ENCODE results near the gene SNX24.

SNX24 gene

DNA sequence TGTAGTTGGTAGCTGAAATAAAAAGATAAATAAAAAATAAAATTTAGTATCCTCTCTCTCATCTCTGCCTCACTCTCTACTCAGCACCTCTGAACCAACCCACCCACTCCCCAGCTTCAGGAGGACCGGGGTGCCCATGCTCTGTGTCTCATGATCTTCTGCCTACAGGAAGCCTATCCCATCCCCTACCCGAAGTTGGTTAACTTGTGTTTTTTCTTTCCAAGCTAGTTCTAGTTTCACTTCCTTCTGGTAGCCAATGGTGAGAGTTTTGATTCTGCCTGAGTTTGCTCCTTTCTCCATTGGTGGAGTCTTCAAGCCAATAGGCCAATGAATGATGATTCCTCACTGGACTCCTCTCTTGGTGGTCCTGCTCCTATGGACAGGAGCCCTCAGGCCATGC lies 32.1 kb downstream of the SNX24 start:
- ATAC-seq: no peak
- no peak for TF ChIP-seq ARNTL (CRISPR knock-in tag; IDR thresholded peaks at IDR 0.05; ENCODE audit: borderline replicate concordance, low read depth)
- TF ChIP-seq PPARA (CRISPR knock-in tag; IDR thresholded peaks at IDR 0.05; ENCODE audit: borderline replicate concordance): no peak
- no peak for TF ChIP-seq ZFP3 (CRISPR knock-in tag; IDR thresholded peaks at IDR 0.05)
- TF ChIP-seq, protein P1, sequence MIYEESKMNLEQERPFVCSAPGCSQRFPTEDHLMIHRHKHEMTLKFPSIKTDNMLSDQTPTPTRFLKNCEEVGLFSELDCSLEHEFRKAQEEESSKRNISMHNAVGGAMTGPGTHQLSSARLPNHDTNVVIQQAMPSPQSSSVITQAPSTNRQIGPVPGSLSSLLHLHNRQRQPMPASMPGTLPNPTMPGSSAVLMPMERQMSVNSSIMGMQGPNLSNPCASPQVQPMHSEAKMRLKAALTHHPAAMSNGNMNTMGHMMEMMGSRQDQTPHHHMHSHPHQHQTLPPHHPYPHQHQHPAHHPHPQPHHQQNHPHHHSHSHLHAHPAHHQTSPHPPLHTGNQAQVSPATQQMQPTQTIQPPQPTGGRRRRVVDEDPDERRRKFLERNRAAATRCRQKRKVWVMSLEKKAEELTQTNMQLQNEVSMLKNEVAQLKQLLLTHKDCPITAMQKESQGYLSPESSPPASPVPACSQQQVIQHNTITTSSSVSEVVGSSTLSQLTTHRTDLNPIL (CRISPR knock-in tag; IDR thresholded peaks at IDR 0.05; ENCODE audit: low read depth): no peak
- TF ChIP-seq RARB (CRISPR knock-in tag; IDR thresholded peaks at IDR 0.05): no peak
- no peak for TF ChIP-seq OSR1 (CRISPR knock-in tag; IDR thresholded peaks at IDR 0.05)
- no peak for TF ChIP-seq CSDC2 (CRISPR knock-in tag; IDR thresholded peaks at IDR 0.05)

GRCh38 chr5:122879076-122879475 lies 33.7 kb downstream of the SNX24 start:
- no peak for ATAC-seq
- TF ChIP-seq, protein P1 (CRISPR knock-in tag; IDR thresholded peaks at IDR 0.05; ENCODE audit: low read depth): no peak
- no peak for TF ChIP-seq BACH2 (CRISPR knock-in tag; IDR thresholded peaks at IDR 0.05; ENCODE audit: borderline replicate concordance)
- TF ChIP-seq GLIS3 (CRISPR knock-in tag; IDR thresholded peaks at IDR 0.05): no peak
- TF ChIP-seq ESRRG (CRISPR knock-in tag; IDR thresholded peaks at IDR 0.05): no peak
- no peak for TF ChIP-seq SNAI2 (CRISPR knock-in tag; IDR thresholded peaks at IDR 0.05)
- no peak for TF ChIP-seq ZNF70 (CRISPR knock-in tag; IDR thresholded peaks at IDR 0.05)
- no peak for TF ChIP-seq TCF4 (CRISPR knock-in tag; IDR thresholded peaks at IDR 0.05; ENCODE audit: borderline replicate concordance)

DNA sequence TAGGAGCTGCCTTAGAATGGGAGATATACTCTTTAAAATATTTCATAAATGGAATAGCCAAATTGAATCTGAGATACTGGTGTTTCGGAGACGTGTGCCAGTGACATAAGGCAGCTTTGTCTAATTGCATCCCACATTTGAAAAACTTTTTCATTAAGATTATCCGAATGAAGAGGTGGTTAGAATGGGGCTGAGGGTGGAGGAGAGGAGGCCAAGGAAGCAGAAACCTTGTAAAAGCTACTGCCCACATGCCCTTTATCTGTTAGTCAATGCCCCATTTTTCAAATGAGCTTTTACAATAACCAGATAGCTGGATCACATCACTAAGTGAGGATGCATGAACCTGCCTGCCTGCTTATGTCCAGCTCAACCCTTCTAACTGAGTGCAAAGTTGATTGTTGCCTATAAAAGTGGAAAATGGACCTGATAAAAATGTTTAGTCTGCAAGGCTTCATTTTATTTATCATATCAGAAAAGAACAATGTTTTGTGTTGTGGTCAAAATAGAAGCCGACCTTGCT lies 34.8 kb downstream of the SNX24 start:
- TF ChIP-seq ZC3H10 (CRISPR knock-in tag; IDR thresholded peaks at IDR 0.05) (no peak), CSRNP3 (CRISPR knock-in tag; IDR thresholded peaks at IDR 0.05) (no peak), ZNF70 (CRISPR knock-in tag; IDR thresholded peaks at IDR 0.05) (no peak), RARB (CRISPR knock-in tag; IDR thresholded peaks at IDR 0.05) (no peak), ZNF565 (CRISPR knock-in tag; conservative IDR thresholded peaks at IDR 0.05; ENCODE audit: low read depth) (no peak), ZNF8 (CRISPR knock-in tag; IDR thresholded peaks at IDR 0.05) (no peak), ZFP30 (CRISPR knock-in tag; IDR thresholded peaks at IDR 0.05) (no peak), CSDC2 (CRISPR knock-in tag; IDR thresholded peaks at IDR 0.05) (no peak), SNAI2 (CRISPR knock-in tag; IDR thresholded peaks at IDR 0.05) (no peak), ISL1 (CRISPR knock-in tag; IDR thresholded peaks at IDR 0.05) (no peak), TOX (CRISPR knock-in tag; IDR thresholded peaks at IDR 0.05; ENCODE audit: borderline replicate concordance) (no peak), PPARA (CRISPR knock-in tag; IDR thresholded peaks at IDR 0.05; ENCODE audit: borderline replicate concordance) (no peak), ARNTL (CRISPR knock-in tag; IDR thresholded peaks at IDR 0.05; ENCODE audit: borderline replicate concordance, low read depth) (no peak), ESRRG (CRISPR knock-in tag; IDR thresholded peaks at IDR 0.05) (no peak), PATZ1 (CRISPR knock-in tag; IDR thresholded peaks at IDR 0.05; ENCODE audit: borderline replicate concordance) (no peak), BACH2 (CRISPR knock-in tag; IDR thresholded peaks at IDR 0.05; ENCODE audit: borderline replicate concordance) (no peak), GLIS3 (CRISPR knock-in tag; IDR thresholded peaks at IDR 0.05) (no peak)
- TF ChIP-seq, protein P2, sequence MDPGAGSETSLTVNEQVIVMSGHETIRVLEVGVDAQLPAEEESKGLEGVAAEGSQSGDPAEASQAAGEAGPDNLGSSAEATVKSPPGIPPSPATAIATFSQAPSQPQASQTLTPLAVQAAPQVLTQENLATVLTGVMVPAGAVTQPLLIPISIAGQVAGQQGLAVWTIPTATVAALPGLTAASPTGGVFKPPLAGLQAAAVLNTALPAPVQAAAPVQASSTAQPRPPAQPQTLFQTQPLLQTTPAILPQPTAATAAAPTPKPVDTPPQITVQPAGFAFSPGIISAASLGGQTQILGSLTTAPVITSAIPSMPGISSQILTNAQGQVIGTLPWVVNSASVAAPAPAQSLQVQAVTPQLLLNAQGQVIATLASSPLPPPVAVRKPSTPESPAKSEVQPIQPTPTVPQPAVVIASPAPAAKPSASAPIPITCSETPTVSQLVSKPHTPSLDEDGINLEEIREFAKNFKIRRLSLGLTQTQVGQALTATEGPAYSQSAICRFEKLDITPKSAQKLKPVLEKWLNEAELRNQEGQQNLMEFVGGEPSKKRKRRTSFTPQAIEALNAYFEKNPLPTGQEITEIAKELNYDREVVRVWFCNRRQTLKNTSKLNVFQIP (CRISPR knock-in tag; IDR thresholded peaks at IDR 0.05; ENCODE audit: borderline replicate concordance, low read depth): no peak
- TF ChIP-seq, protein P1 (CRISPR knock-in tag; IDR thresholded peaks at IDR 0.05; ENCODE audit: low read depth): no peak
- TF ChIP-seq, protein P3, sequence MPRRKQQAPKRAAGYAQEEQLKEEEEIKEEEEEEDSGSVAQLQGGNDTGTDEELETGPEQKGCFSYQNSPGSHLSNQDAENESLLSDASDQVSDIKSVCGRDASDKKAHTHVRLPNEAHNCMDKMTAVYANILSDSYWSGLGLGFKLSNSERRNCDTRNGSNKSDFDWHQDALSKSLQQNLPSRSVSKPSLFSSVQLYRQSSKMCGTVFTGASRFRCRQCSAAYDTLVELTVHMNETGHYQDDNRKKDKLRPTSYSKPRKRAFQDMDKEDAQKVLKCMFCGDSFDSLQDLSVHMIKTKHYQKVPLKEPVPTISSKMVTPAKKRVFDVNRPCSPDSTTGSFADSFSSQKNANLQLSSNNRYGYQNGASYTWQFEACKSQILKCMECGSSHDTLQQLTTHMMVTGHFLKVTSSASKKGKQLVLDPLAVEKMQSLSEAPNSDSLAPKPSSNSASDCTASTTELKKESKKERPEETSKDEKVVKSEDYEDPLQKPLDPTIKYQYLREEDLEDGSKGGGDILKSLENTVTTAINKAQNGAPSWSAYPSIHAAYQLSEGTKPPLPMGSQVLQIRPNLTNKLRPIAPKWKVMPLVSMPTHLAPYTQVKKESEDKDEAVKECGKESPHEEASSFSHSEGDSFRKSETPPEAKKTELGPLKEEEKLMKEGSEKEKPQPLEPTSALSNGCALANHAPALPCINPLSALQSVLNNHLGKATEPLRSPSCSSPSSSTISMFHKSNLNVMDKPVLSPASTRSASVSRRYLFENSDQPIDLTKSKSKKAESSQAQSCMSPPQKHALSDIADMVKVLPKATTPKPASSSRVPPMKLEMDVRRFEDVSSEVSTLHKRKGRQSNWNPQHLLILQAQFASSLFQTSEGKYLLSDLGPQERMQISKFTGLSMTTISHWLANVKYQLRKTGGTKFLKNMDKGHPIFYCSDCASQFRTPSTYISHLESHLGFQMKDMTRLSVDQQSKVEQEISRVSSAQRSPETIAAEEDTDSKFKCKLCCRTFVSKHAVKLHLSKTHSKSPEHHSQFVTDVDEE (CRISPR knock-in tag; IDR thresholded peaks at IDR 0.05): no peak
- peak; percentile 63 for ATAC-seq
